HCT116 (cell line): ENCODE results near the gene AEBP2. TPM values are rescaled to one million over a fixed set of nuclear protein-coding genes. Genes with fewer than 3 reads are reported as not detected.

Source experiments
- ATAC-seq: fragments of 200-7000 bp; cut with Tn5 transposase; 2 replicates; pipeline ENCODE4 v1.9.1; 2020; ENCODE audit warnings: mild to moderate bottlenecking, moderate library complexity
- BruUV-seq: library from RNA; stranded (reverse); fragments of 400-500 nt; replicated peaks from 2 replicates; lab custom pipeline; 2021; lab: Mats Ljungman, UMichigan
- CTCF ChIA-PET: fragments of 300-600 bp; sonication (Branson Sonifier 250); formaldehyde crosslinking; loops from one replicate; lab custom pipeline; 2021; ENCODE audit warnings: antibody characterized with exemption; lab: Charles Lee
- POLR2A ChIA-PET: fragments of 300-600, 350-600 bp; sonication (Branson Sonifier 250); formaldehyde crosslinking; loops from one replicate; lab custom pipeline; 2021; ENCODE audit warnings: antibody characterized with exemption; lab: Charles Lee
- RAD21 ChIA-PET, 2 experiments: fragments of 300-600 bp; sonication (Branson Sonifier 250); formaldehyde crosslinking; loops; one replicate each; lab custom pipeline; 2023; ENCODE audit warnings: low total read pairs in 2 of 2; ENCODE audit not compliant: uncharacterized antibody in 2 of 2, unreplicated experiment in 2 of 2, low non-redundant PET in 1 of 2; lab: Charles Lee
- DNase-seq: peaks from one replicate; pipeline ENCODE4 v3.0.0-alpha.2; 2010; ENCODE audit warnings: low read depth, low spot score
- H2AFZ ChIP-seq: fragments of 200-600 bp; shearing (Covaris generic), sonication (generic); 2 replicates; pipeline ENCODE4 v1.6.1; 2017; ENCODE audit warnings: low read depth, mixed run types, mixed read lengths, antibody characterized with exemption, low read length; ENCODE audit not compliant: poor library complexity, severe bottlenecking
- H3K27ac ChIP-seq: 2 replicates; pipeline ENCODE4 v1.5.1; 2012; ENCODE audit warnings: low read depth, low read length
- H3K27me3 ChIP-seq: fragments of 200-600 bp; sonication (generic); 2 replicates; pipeline ENCODE4 v1.6.1; 2016; ENCODE audit warnings: mixed run types, low read length, mixed read lengths; ENCODE audit not compliant: insufficient read depth
- H3K36me3 ChIP-seq, 2 experiments: fragments of 200-500 bp in 1 of 2; fragments of 200-600 bp in 1 of 2; sonication (Bioruptor generic) in 1 of 2; sonication (generic) in 1 of 2; 2 replicates each; pipeline versions ENCODE4 v1.5.1 to v1.6.1; 2014 to 2016; ENCODE audit warnings: low read length in 2 of 2, inconsistent platforms in 1 of 2, mixed read lengths in 1 of 2, mixed run types in 1 of 2; ENCODE audit not compliant: insufficient read depth in 2 of 2, control insufficient read depth in 1 of 2
- H3K4me1 ChIP-seq, 2 experiments: fragments of 200-600 bp in 1 of 2; sonication (generic) in 1 of 2; 2 replicates each; pipeline versions ENCODE4 v1.5.1 to v1.6.1; 2012 to 2017; ENCODE audit warnings: low read length in 2 of 2, inconsistent platforms in 1 of 2, mild to moderate bottlenecking in 1 of 2, mixed read lengths in 1 of 2, mixed run types in 1 of 2, moderate library complexity in 1 of 2; ENCODE audit not compliant: insufficient read depth in 2 of 2, control insufficient read depth in 1 of 2
- H3K4me2 ChIP-seq: fragments of 200-600 bp; sonication (generic); 2 replicates; pipeline ENCODE4 v1.6.1; 2017; ENCODE audit warnings: mixed run types, low read length, mixed read lengths
- H3K4me3 ChIP-seq, 2 experiments: fragments of 200-600 bp in 1 of 2; sonication (generic) in 1 of 2; replicated peaks in 1 of 2; 2 replicates each; pipeline ENCODE4 v1.5.1; 2011 to 2016; ENCODE audit warnings: low read length in 2 of 2, control low read depth in 1 of 2, low read depth in 1 of 2, mild to moderate bottlenecking in 1 of 2, mixed read lengths in 1 of 2, mixed run types in 1 of 2
- H3K79me2 ChIP-seq: fragments of 200-600 bp; sonication (generic); 2 replicates; pipeline ENCODE4 v1.6.1; 2017; ENCODE audit warnings: mild to moderate bottlenecking, mixed run types, low read length, moderate library complexity, mixed read lengths; ENCODE audit not compliant: insufficient read depth
- H3K9ac ChIP-seq: fragments of 200-600 bp; sonication (generic); 2 replicates; pipeline ENCODE4 v1.6.1; 2016; ENCODE audit warnings: low read length, mixed read lengths
- H3K9me2 ChIP-seq: fragments of 200-600 bp; sonication (generic), shearing (Covaris generic); 2 replicates; pipeline ENCODE4 v1.6.1; 2017; ENCODE audit warnings: mixed run types, mild to moderate bottlenecking, moderate library complexity; ENCODE audit not compliant: insufficient read depth
- H3K9me3 ChIP-seq, 2 experiments: fragments of 200-500 bp in 1 of 2; fragments of 200-600 bp in 1 of 2; sonication (Bioruptor generic) in 1 of 2; sonication (generic) in 1 of 2; 2 replicates each; pipeline ENCODE4 v1.6.1; 2014 to 2017; ENCODE audit warnings: low read length in 2 of 2, mixed read lengths in 2 of 2, inconsistent platforms in 1 of 2, low read depth in 1 of 2, mild to moderate bottlenecking in 1 of 2, mixed run types in 1 of 2, moderate library complexity in 1 of 2; ENCODE audit not compliant: control insufficient read depth in 1 of 2, insufficient read depth in 1 of 2
- H4K20me1 ChIP-seq: fragments of 200-600 bp; sonication (generic), shearing (Covaris generic); 2 replicates; pipeline ENCODE4 v1.6.1; 2017; ENCODE audit warnings: mixed run types, mild to moderate bottlenecking, moderate library complexity; ENCODE audit not compliant: insufficient read depth
- EGR1 ChIP-seq: IDR thresholded peaks from 2 replicates; pipeline ENCODE4 v1.6.1; 2012; ENCODE audit warnings: low read depth
- ELF1 ChIP-seq: IDR thresholded peaks from 2 replicates; pipeline ENCODE4 v1.6.1; 2012; ENCODE audit warnings: low read depth, borderline replicate concordance
- POLR2AphosphoS5 ChIP-seq: IDR thresholded peaks from 2 replicates; pipeline ENCODE4 v1.6.1; 2011; ENCODE audit warnings: mild to moderate bottlenecking, low read depth, low read length, moderate library complexity
- intact Hi-C: fragments of 100-400 bp; cut with micrococcal nuclease; formaldehyde crosslinking; loops from 2 replicates; pipeline ENCODE4 v1.10.0; 2022
- total RNA-seq: library from RNA; stranded (reverse); gene quantifications from one replicate; pipeline ENCODE4 v1.2.1, GENCODE V29; 2021; ENCODE audit not compliant: unreplicated experiment
- TF ChIP-seq, protein P1 (sequence below): IDR thresholded peaks from 2 replicates; pipeline ENCODE4 v1.6.1; 2011; ENCODE audit warnings: mild to moderate bottlenecking, low read length, moderate library complexity; ENCODE audit not compliant: insufficient replicate concordance; ENCODE audit errors: extremely low read depth

AEBP2 gene
- total RNA-seq, 1 experiment from 2014 or later: 44.6 TPM

DNA sequence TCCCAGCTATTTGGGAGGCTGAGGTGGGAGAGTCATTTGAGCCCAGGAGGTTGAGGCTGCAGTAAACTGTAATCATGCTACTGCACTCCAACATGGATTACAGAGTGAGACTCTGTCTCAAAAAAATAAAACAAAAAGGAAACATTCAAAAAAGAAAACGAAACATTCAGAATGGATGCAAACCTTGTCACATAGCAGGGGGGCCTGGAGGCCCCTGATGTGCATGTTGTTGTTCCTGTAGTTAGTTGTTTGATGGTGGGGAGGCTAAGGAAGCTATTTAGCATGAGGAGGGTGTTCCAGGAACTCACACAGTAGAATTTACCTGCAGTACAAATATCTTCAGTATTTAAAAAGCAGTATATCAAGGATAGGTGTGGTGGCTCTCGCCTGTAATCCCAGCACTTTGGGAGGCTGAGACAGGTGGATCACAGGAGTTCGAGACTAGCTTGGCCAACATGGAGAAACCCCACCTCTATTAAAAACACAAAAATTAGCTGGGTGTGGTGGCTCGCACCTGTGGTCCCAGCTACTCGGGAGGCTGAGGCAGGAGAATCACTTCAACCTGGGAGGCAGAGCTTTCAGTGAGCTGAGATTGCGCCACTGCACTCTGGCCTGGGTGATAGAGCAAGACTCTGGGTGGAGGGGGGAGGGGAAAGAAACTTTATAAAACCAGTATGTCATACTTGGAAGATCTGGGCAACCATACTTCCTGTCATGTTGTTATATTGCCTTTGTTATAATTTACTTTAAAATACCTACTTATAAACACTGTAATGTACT, 17.6 kb upstream of the AEBP2 start:
- DNase-seq (no peak), ATAC-seq (no peak)
- Histone ChIP-seq H3K9ac (no peak overlapping the region), H3K9me3 (no peaks in the 10 kb centered on the region), H3K36me3 (no peaks in the 10 kb centered on the region), H3K4me3 (no peak overlapping the region), H3K4me1 (0 out of 4 replicates have a peak, but pooled peaks cover 0 to 5% of the 10 kb centered on the region in 2 experiments), H4K20me1 (no peaks in the 10 kb centered on the region), H3K27me3 (no peaks in the 10 kb centered on the region), H3K9me2 (no peaks in the 10 kb centered on the region), H3K4me2 (no peak overlapping the region), H3K79me2 (no peaks in the 10 kb centered on the region), H3K27ac (no peak overlapping the region), H2AFZ (no peak overlapping the region)
- TF ChIP-seq, protein P1, sequence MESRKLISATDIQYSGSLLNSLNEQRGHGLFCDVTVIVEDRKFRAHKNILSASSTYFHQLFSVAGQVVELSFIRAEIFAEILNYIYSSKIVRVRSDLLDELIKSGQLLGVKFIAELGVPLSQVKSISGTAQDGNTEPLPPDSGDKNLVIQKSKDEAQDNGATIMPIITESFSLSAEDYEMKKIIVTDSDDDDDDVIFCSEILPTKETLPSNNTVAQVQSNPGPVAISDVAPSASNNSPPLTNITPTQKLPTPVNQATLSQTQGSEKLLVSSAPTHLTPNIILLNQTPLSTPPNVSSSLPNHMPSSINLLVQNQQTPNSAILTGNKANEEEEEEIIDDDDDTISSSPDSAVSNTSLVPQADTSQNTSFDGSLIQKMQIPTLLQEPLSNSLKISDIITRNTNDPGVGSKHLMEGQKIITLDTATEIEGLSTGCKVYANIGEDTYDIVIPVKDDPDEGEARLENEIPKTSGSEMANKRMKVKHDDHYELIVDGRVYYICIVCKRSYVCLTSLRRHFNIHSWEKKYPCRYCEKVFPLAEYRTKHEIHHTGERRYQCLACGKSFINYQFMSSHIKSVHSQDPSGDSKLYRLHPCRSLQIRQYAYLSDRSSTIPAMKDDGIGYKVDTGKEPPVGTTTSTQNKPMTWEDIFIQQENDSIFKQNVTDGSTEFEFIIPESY: no peak
- TF ChIP-seq EGR1 (no peak), POLR2AphosphoS5 (no peak)
- ChIA-PET RAD21 (no interaction called here), POLR2A (no interaction called here), CTCF (no interaction called here)
- intact Hi-C loops: no loop called here
- BruUV-seq: no TSS peak

DNA sequence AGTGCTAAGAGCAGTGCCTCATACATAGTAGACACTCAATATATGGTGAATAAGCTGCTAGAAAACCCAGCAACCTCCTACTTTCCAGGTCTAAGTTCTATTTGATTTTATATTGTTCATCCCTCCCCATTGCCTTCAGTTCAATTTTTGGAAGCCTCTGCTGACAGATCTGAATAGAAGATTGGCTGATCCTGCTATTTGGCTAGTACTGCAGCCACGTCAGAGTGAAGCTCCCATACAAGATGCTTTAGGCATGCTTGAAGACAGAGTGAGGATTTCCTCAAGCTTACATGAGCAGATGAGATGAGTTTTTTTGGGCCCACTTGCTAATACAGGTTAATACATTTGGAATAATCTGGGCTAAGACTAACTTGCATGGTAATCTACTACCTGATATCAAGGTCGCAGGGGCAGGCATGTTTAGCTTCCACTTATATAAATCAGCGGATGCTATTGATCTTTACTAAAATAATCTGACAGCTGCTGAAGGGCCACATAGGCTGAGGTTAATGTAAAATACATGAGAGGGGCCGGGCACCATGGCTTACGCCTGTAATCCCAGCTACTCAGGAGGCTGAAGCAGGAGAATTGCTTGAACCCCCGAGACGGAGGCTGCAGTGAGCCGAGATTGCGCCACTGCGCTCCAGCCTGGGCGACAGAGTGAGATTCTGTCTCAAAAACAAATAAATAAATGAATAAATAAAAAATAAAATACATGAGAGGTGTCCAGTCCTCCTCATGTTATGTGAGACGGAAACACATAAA, 15.9 kb upstream of the AEBP2 start:
- H3K79me2 ChIP-seq: no peaks in the 10 kb centered on the region
- H3K4me2 ChIP-seq: no peak overlapping the region
- H3K27me3 ChIP-seq: no peaks in the 10 kb centered on the region
- H3K4me3 ChIP-seq: no peak overlapping the region
- H3K4me1 ChIP-seq: 0 out of 4 replicates have a peak, but pooled peaks cover 0 to 5% of the 10 kb centered on the region in 2 experiments
- H3K36me3 ChIP-seq: no peaks in the 10 kb centered on the region
- POLR2A ChIA-PET: no interaction called here
- no peaks in the 10 kb centered on the region for H3K9me3 ChIP-seq
- no peaks in the 10 kb centered on the region for H3K9me2 ChIP-seq
- CTCF ChIA-PET: no interaction called here
- no peaks in the 10 kb centered on the region for H4K20me1 ChIP-seq
- no peak overlapping the region for H3K27ac ChIP-seq
- RAD21 ChIA-PET: no interaction called here
- BruUV-seq: no TSS peak
- DNase-seq (no peak), ATAC-seq (no peak)
- H3K9ac ChIP-seq: no peak overlapping the region
- intact Hi-C loops: no loop called here
- no peak overlapping the region for H2AFZ ChIP-seq
- TF ChIP-seq ELF1: no peak
